ENCODE measurements around the gene CAND1. TPM values are rescaled to one million over a fixed set of nuclear protein-coding genes. Genes with fewer than 3 reads are reported as not detected.

CAND1 gene
- total and polyA plus RNA-seq, 2 experiments from 2014 or later, result 125 to 176 TPM

DNA sequence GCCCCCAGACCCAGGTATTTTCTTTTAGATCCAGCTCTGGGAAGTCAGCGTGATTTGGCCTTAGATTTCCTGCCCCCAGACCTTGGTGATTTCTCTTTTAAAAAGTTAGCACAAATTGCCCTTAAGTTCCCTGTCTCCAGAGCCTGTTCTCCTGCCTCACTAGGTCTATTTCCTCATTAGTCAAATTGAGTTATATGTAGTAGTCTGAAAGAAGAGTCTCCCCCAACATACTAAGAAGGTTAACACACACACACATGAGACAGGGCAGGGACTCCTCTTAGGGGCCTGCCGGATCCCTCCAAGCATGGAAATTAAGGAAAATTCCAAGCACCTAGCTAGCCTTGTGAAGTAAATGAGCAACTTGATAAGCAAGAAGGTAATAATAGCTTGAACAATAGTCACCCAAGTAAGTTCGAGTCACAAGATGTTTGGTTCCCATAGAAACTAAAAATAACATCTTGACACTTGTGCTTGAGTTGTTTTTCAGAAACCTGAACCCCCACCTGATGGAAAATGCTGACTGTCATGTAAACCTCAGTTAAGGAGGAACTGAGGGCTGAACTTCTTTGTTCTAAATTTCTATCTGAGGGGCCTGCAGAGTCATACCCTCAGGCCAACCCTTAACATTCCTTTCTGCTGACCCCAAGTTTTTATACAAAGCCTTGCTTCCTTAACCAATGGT, 51.6 kb downstream of the CAND1 start:
- H3K27me3 ChIP-seq, result no peaks in the 10 kb centered on the region
- no peaks in the 10 kb centered on the region for H3K4me1 ChIP-seq (ENCODE audit: low read depth)
- peak overlapping the region; percentile 15 for H3K27ac ChIP-seq
- TF ChIP-seq, protein P1, sequence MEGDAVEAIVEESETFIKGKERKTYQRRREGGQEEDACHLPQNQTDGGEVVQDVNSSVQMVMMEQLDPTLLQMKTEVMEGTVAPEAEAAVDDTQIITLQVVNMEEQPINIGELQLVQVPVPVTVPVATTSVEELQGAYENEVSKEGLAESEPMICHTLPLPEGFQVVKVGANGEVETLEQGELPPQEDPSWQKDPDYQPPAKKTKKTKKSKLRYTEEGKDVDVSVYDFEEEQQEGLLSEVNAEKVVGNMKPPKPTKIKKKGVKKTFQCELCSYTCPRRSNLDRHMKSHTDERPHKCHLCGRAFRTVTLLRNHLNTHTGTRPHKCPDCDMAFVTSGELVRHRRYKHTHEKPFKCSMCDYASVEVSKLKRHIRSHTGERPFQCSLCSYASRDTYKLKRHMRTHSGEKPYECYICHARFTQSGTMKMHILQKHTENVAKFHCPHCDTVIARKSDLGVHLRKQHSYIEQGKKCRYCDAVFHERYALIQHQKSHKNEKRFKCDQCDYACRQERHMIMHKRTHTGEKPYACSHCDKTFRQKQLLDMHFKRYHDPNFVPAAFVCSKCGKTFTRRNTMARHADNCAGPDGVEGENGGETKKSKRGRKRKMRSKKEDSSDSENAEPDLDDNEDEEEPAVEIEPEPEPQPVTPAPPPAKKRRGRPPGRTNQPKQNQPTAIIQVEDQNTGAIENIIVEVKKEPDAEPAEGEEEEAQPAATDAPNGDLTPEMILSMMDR (IDR thresholded peaks at IDR 0.05; ENCODE audit: low read depth, low read length), result no peak
- no peak for DNase-seq (ENCODE audit: low read depth in 1 of 2, low spot score in 1 of 2)
- no peak overlapping the region for H3K4me3 ChIP-seq
- H3K36me3 ChIP-seq, result peaks cover 13% of the 10 kb centered on the region
- H3K9me3 ChIP-seq (ENCODE audit: low read depth), result no peaks in the 10 kb centered on the region

DNA sequence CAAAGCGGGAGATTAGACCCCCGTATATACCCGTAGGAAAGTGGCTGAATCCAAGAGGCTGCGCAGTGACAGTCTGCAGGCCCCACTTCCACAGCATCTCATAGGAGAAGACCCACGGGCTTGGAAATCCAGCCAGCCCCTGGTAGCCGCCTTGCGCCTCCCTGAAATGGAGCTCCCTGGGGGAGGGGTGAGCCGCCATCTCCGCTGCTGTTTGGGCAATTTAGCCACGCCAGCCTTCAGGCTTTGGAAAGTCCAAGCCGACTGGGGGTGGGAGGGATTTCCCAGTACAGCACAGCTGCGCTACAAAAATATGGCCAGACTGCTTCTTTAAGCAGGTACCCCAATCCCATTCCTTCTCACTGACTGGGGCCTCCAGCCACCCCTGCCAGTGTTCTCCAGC, 53.4 kb downstream of the CAND1 start:
- TF ChIP-seq, protein P1 (IDR thresholded peaks at IDR 0.05; ENCODE audit: low read depth, low read length), result no peak
- Histone ChIP-seq H3K27ac (peak overlapping the region; percentile 9), H3K27me3 (no peaks in the 10 kb centered on the region), H3K4me1 (ENCODE audit: low read depth) (no peaks in the 10 kb centered on the region), H3K9me3 (ENCODE audit: low read depth) (no peaks in the 10 kb centered on the region), H3K4me3 (no peak overlapping the region), H3K36me3 (no peaks in the 10 kb centered on the region)
- DNase-seq (ENCODE audit: low read depth in 1 of 2, low spot score in 1 of 2), result no peak

DNA sequence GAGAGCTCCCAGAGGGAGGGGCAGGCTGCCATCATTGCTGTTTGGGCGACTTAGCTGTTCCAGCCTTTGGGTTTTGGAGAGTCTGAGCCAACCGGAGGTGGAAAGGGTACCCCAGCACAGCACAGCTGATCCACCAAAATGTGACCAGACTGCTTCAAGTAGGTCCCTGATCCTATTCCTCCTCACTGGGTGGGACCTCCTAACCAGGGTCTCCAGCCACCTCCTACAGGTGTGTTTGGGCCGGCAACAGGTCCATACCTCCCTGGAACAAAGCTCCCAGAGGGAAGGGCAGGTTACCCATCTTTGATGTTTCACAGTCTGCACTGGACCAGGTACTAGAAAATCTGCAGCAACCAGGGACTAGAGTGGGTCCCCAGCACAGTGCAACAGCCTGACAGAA, 53.8 kb downstream of the CAND1 start:
- no peaks in the 10 kb centered on the region for H3K9me3 ChIP-seq (ENCODE audit: low read depth)
- DNase-seq (ENCODE audit: low read depth in 1 of 2, low spot score in 1 of 2), result no peak
- H3K27ac ChIP-seq, result no peak overlapping the region
- TF ChIP-seq, protein P1 (IDR thresholded peaks at IDR 0.05; ENCODE audit: low read depth, low read length), result no peak
- H3K27me3 ChIP-seq, result no peaks in the 10 kb centered on the region
- H3K4me1 ChIP-seq (ENCODE audit: low read depth), result no peaks in the 10 kb centered on the region
- no peaks in the 10 kb centered on the region for H3K36me3 ChIP-seq
- H3K4me3 ChIP-seq, result no peak overlapping the region

DNA sequence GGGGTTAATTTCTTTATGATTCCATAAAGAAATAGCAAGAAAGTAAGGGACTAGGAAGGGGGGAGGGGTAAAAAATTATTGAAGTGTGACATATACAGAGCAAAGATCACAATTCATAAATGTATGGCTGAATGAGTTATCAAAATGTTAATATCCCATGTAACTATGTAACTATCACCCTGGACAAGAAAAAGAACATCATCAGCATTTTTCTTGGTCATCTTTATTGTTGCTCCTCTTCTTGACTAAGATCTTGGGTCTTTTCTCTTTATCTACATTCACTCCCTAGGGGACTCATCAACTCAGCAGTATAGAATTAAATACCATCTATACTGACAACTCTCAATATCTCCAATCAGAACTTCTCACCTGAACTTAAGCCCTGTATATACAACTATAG, 57.5 kb downstream of the CAND1 start:
- DNase-seq (ENCODE audit: low read depth in 1 of 2, low spot score in 1 of 2), result no peak
- Histone ChIP-seq H3K4me3 (no peak overlapping the region), H3K36me3 (no peaks in the 10 kb centered on the region), H3K4me1 (ENCODE audit: low read depth) (no peaks in the 10 kb centered on the region), H3K27me3 (no peaks in the 10 kb centered on the region), H3K27ac (no peak overlapping the region), H3K9me3 (ENCODE audit: low read depth) (no peaks in the 10 kb centered on the region)
- TF ChIP-seq, protein P1 (IDR thresholded peaks at IDR 0.05; ENCODE audit: low read depth, low read length), result no peak

DNA sequence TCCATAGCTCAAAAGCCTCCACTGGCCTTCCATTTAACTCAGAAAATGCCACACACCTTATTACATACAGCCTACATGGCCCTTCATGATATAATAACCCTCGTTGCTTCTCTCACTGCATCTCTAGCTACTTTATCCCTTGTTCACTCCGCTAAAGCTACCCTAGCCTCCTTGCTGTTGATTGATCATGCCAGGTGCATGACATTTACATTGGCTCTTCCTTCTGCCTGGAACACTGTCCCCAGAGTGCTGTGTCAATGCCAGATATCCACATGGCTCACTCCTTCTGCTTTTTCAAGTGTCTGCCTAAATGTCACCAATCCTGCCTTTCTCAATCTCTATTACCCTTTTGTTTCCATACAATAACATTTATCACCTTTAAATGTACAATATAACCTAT, 58.3 kb downstream of the CAND1 start:
- Histone ChIP-seq H3K4me1 (ENCODE audit: low read depth) (no peaks in the 10 kb centered on the region), H3K4me3 (no peak overlapping the region), H3K9me3 (ENCODE audit: low read depth) (no peaks in the 10 kb centered on the region), H3K36me3 (no peaks in the 10 kb centered on the region), H3K27me3 (no peaks in the 10 kb centered on the region), H3K27ac (no peak overlapping the region)
- no peak for DNase-seq (ENCODE audit: low read depth in 1 of 2, low spot score in 1 of 2)
- TF ChIP-seq, protein P1 (IDR thresholded peaks at IDR 0.05; ENCODE audit: low read depth, low read length), result no peak

Data from cardiac muscle cell (in vitro differentiated cells and primary cell).